ENCODE results near the gene DPP9.

The DPP9 gene

GRCh38 chr19:4675346-4675745, 48.3 kb downstream of the DPP9 start:
- in situ Hi-C loops (cut with MboI; ENCODE audit: low pct_unique_long_range_greater_than_20kb, low sequenced_read_pairs, unreplicated experiment) = no loop called here
- no peak for DNase-seq (ENCODE audit: low spot score)

GRCh38 chr19:4673726-4674125, 49.9 kb downstream of the DPP9 start:
- no peak for DNase-seq (ENCODE audit: low spot score)
- in situ Hi-C loops (cut with MboI; ENCODE audit: low pct_unique_long_range_greater_than_20kb, low sequenced_read_pairs, unreplicated experiment) = no loop called here
- TF ChIP-seq CTCF (IDR thresholded peaks at IDR 0.05; ENCODE audit: extremely low read depth, insufficient read depth, missing control alignments) = no peak

More at GRCh38 chr19:4675346-4675745, 48.3 kb downstream of the DPP9 start:
- no peak for TF ChIP-seq CTCF (IDR thresholded peaks at IDR 0.05; ENCODE audit: extremely low read depth, insufficient read depth, missing control alignments)

GRCh38 chr19:4673216-4673615, 50.4 kb downstream of the DPP9 start:
- in situ Hi-C loops (cut with MboI; ENCODE audit: low pct_unique_long_range_greater_than_20kb, low sequenced_read_pairs, unreplicated experiment) = no loop called here
- no peak for TF ChIP-seq CTCF (IDR thresholded peaks at IDR 0.05; ENCODE audit: extremely low read depth, insufficient read depth, missing control alignments)

GRCh38 chr19:4671185-4671851, 52.3 kb downstream of the DPP9 start:
- in situ Hi-C loops (cut with MboI; ENCODE audit: low pct_unique_long_range_greater_than_20kb, low sequenced_read_pairs, unreplicated experiment) = no loop called here
- DNase-seq (ENCODE audit: low spot score) = no peak
- TF ChIP-seq CTCF (IDR thresholded peaks at IDR 0.05; ENCODE audit: extremely low read depth, insufficient read depth, missing control alignments) = no peak

More at GRCh38 chr19:4673216-4673615, 50.4 kb downstream of the DPP9 start:
- no peak for DNase-seq (ENCODE audit: low spot score)

GRCh38 chr19:4669723-4670480, 53.7 kb downstream of the DPP9 start, which contains the start of gene MYDGF:
Gene MYDGF, minus strand, starts transcription at chr19:4670342. Its CDS starts 8 bp downstream, at chr19:4670334.
- in situ Hi-C loops (cut with MboI; ENCODE audit: low pct_unique_long_range_greater_than_20kb, low sequenced_read_pairs, unreplicated experiment) = no loop called here
- TF ChIP-seq CTCF (IDR thresholded peaks at IDR 0.05; ENCODE audit: extremely low read depth, insufficient read depth, missing control alignments) = no peak
- peak; percentile 100 for DNase-seq (ENCODE audit: low spot score)

GRCh38 chr19:4664642-4665041, 59.0 kb downstream of the DPP9 start:
- DNase-seq (ENCODE audit: low spot score) = no peak
- in situ Hi-C loops (cut with MboI; ENCODE audit: low pct_unique_long_range_greater_than_20kb, low sequenced_read_pairs, unreplicated experiment) = no loop called here
- no peak for TF ChIP-seq CTCF (IDR thresholded peaks at IDR 0.05; ENCODE audit: extremely low read depth, insufficient read depth, missing control alignments)
